ENCODE measurements around the gene SYT8.
"Not testable (repeated sequence)": the region's sequence is repeated elsewhere in the genome, so short reads cannot be mapped to it uniquely, and the experiment has no call there.

SYT8 gene

DNA sequence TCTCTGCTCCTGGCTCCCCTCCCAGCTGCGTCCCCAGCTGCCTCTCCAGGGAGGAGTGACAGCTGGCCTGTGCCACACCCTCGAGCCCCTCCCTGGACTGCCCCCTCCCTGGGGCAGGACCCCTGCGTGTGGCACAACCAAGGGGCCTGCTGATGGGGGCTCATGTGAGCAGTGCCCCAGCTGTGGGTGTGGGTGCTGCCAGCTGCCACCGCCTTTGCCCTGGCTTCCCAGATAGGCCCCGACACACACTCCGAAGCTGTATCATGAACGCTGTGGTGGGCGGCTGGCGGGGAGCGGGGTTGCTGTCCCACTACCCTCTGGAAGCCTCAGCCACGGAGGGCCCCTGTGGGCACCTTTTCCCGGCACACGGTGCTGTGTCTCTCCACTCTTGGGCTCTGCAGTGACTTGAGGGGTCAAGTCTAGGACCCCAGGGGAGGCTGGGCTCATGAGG, 41.1 kb downstream of the SYT8 start:
- DNase-seq: not testable (repeated sequence)

DNA sequence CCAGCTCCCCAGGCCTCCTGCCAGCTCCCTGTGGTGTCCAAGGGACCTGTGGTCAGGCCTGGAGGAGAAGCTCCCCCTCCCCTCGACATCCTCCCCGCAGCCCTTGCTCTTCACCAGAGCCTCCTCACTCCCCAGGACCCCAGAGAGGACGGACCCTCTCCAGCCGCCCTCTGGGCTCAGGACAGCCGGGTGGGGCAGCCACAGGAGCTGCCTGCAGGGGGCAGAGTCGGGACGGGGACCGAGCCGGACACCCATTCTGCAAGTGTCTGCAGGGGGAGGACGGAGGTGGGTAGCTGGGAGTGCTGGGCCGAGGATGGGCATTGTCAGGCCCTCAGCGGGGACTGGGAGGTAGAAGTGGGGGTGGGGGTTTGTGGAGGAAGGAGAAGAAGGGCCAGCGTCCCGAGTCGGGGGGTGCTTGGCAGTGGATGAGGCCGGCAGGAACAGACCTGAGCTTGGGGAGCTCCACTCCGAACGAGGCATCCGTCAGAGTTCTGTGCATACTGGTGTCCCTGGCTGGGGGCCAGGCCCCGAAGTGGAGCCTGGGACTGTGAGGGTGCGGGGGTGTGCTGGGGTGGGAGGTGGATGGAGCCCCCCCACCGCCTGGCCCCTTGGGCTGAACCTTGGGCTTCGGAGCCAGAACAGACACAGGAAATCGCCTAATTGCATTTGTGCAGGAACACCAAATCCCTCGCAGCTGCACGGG, 41.7 kb downstream of the SYT8 start:
- no peak for DNase-seq

DNA sequence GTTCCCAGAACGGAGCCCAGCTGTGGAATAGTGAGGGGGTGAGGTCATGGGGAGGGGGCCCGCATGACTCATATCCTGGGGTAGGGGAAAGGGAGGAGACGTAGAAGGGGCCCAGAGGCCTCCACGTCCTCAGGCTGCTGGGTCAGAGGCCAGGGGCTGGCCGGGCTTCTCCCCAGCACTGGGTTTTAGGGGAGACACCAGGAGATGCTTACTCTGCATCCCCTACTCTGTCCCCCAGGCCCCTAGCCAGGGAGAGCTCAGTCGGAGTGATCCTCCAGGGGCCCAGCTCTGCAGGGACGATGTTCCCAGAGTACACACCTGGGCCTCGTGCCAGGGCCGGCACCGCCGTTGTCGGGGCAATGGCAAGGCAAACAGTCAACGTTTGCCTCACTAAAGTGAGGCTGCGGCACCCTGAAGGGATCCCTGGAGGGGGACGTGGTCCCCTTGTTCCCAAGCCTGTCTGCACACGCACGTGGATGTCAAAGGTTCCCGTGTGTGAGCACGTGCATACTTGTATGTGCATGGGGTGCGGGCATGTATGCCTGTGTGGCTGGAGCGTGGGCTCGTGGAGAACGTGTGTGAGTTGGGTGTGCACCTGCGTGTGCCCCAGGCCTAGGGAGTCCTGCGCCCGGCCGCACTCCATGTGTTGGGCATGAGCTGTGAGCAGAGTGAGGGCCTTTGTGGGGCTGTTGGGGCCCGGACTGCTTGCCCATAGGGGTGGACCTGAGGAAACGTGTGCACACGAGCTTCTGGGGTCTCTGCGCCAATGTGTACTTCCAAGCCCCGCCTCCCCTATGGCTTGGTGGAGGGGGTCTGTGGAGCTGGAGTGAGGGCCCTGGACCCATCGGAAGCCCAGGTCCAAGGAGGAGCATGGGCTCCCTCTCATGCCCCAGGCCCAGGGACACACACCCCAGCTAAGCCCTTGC, 42.7 kb downstream of the SYT8 start:
- no peak for DNase-seq

DNA sequence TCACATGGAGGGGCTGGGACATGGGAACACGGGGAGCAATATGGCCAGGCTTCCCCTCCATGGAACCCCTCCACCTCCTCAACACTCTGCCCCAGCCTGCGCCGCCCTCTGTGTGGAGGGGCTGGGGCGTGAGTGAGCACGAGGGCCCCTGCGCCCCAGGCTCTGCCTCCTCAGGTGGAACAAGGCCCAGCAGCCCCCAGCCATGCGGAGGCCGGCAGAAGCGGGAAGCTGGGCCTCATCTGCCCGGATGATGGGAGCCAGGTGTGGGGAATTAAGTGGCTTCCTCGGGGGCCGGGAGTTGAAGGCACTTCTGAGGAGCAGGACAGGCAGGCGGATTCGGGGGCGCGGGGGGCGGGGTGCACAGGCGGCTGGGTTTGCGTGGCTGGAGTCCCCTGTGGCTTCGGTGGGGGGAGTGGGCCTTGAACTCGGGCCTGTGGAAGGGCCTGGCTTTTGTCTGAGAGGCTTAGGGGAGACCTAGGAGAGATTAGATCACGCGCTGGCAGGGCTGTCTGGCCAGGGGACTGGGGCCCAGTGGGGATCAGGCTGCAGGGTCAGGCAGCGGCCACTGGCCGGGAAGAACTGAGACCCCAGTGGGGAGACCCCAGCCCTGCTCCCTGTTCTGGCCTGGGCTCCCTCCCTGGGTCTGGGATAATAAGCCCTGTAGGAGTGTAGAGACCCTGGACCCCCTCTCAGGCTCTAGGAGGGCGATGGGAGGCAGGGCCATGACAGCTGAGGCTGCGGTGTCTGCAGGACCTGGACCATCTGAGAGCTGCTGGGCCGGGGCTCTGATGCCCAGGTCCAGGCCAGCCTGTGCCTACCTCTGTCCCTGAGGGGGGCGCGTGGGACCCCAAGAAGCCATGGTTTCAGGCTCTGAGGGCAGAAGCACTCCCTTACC, 43.6 kb downstream of the SYT8 start:
- no peak for DNase-seq

DNA sequence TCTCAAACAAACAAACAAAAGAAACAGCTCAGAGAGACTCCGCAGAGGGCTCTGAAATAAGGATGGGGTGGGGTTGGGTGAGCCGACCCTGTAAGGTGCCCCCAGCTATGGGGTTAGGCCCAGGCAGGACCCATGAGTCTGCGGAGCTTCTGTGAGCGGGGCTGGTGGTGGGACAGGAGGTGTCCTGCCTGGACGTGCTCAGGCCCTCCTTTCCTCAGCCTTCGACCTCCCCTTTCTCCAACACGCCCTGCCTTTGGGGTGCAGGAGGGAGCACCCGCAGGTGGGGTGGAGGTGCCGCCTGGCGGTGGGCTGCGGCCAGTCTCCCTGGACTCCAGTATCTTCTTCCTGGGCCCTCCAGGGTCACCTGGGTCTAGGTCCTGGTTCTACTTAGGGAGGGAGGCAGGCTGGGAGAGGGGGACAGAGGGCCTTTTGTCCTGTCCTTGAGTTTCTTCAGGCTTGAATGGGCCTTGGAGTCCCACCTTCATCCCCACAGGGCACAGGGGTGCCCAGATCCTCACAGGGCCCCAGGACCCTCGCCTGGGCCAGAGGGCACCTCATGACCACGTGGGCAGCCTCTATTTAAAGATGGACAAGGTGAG, 44.7 kb downstream of the SYT8 start:
- no peak for DNase-seq

DNA sequence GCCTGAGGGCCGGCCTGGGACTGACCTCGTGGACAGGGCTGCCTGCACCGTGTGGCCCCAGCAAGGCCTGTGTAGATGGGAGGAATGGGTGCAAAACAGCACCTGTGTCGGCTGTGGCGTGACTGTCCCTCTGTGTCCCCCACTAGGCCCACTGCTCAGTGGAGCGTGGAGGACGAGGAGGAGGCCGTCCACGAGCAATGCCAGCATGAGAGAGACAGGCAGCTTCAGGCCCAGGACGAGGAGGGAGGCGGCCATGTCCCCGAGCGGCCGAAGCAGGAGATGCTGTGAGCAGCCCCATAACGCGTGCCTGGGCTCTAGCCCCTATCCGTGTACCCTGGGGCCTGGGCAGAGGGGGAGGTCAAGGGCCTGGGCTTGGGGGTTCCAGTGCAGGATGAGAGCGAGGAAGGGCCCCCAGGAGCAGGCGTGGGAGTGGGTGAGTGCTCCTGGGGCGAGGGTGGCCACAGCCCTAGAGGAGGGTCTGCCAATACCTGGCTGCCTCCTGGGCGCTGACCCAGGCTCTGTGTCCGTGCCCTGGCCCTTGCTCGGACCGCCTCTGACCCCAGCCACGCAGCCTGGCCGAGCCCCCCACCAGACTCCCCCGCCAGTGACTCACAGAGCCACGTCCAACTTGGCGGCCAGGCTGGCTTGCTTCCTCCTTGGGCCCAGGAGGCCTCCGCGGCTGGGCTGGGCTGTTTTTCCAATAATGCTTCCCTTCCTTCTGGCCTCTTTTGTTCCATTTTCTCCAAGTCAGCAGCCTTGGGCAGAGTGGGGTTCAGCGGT, 45.3 kb downstream of the SYT8 start:
- no peak for DNase-seq

DNA sequence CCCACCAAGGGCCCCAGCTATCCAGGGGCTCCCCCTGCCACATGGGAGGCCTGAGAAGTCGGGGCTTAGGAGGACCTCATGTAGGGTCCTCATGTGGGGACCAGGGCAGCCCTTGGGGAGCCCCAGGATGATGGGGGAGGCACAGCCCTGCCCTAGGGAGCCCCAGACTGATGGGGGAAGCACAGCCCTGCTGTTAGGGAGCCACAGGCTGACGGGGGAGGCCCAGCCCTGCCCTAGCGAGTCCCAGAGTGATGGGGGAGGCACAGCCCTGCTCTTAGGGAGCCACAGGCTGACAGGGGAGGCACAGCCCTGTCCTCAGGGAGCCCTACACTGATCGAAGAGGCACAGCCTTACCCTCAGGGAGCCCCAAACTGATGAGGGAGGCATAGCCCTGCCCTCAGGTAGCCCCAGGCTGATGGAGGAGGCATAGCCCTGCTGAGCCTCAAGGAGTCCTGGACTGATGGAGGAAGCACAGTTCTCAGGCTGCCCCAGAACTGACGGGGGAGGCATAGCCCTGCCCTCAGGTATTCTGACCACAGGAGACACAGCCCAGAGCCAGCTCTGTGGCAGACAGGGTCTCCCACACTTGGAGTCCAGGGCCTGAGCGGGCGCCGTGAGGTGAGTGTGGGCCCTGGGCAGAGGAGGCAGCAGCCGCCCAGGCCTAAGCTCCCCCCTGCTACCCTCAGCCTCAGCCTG, 46.1 kb downstream of the SYT8 start:
- no peak for DNase-seq

DNA sequence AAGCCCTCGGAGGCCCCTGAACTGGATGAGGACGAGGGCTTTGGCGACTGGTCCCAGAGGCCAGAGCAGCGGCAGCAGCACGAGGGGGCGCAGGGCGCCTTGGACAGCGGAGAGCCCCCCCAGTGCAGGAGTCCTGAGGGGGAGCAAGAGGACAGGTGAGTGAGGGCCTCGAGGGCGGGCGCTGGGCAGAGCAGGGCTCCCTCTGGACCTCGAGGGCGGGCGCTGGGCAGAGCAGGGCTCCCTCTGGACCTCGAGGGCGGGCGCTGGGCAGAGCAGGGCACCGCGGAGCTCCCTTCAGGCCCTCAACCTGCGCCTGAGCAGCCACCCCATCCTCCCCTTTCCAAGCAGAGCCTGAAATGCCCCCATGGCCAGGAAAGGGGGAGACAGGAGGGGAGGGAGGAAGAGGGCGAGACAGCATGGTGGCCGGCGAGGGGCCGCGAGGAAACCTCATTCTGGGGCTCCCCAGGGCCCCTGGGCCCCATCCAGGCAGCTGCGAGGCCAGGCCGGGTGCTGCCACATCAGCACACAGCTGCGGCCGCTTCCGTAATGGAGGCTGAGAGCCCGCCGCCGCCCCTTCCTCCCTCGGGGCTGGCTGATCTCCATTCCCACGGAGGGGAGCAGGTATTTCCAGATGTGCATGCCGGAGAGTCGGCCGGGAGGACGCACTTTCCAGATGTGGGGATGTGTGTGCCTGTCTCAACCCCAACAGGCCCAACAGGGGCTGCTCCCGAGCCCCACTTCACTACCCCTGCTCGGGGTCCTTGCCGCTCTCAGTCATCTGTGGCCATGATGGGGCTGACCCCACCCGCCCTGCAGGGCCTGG, 46.9 kb downstream of the SYT8 start:
- peak; percentile 51 for DNase-seq

DNA sequence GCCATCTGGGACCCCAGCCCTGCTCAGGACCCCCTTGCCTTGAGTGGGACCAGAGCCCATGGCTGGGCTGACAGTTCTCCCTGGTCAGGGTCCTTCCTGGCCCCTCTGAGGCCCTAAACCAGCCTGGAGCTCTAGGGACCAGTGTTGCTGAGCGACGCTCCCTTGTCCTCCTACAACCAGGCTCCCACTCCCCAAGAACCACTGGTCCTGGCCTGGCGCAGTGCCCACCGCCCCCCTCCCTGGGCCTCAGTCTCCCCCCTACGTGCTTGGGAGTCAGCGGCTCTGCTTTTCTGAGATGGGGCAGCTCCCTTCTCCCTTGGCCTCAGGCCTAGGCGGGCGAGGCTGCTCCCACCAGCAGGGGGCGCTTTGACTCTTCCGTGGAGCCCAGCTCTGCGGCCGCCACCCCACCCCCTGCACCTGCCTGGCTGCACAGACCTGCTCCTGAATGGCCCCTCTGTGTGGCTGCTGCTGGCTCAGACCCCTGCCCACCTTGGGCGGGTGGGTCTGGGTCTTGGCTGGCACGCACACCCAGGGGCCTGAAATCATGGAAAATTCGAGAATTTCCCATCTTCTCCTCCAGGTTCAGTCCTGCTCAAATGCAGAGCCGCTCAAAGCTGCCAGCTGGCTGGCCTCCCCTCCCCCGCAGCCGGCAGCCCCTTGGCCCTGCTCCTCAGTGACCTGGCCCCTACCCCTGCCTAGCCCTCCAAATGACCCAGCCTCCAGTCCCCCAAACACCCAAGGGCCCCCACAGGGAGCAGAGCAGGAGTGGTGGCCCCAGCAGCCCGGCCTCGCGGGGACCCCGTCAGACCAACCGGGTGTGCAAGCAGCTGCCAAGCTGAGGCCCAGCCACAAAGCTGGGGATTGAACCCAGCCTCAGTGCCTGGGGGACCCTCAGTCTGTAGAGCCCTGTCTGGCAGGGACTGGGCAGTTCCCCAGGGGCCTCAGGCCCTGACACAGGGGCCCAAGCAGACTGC, 47.8 kb downstream of the SYT8 start:
- peak; percentile 91 for DNase-seq

DNA sequence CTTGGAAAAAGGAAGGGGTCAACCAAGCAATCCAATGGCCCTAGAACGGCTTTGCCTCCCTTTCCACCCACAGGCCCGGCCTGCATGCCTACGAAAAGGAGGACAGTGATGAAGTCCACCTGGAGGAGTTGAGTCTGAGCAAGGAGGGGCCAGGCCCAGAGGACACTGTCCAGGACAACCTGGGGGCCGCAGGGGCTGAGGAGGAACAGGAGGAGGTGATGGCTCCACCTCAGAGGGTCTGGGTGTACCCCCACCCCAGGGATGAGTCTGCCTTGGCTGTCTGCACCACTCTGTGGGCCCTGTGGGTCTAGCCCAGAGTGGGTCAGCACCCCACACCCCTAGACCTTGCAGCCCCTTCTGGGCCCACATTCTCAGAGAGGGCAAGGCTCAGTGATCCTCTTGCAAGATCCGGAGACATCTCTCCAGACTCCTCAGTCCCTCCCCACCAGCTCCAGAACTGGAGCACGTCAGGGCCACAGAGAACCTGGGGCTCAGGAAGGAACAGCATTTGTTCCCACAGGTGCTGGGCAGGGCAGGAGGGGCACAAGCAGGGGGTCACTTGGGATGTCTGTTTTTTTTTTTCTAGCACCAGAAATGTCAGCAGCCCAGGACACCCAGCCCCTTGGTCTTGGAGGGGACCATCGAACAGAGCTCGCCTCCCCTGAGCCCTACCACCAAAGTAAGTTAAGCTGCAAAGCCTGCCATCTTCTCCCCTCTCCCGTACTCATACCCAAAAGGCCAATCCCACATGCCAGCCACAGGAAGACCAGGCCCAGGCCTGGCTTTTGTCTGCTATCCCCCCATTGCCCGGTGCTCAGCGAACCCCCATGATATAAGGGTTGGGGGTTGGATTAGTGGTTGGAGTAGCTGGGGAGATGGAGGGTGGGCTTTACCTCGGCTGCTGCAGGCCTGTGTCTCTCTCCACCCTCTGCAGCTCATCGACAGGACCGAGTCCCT, 48.8 kb downstream of the SYT8 start:
- DNase-seq: no peak

DNA sequence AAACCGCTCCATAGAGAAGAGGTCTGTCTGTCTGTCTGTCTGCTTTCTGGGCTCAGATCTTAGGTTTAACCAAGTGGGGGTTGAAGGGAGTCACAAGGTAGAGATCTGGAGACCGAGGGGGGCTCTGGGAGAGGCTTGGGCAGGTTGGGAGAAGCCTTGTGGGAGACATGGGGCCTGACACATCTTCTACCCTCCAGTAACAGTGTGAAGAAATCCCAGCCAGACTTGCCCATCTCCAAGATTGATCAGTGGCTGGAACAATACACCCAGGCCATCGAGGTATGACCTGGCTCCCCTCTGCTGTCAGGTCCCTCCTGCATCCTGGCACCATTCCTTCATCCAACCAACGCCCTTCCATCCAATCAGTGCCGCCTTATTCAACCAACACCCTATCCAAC, 49.5 kb downstream of the SYT8 start:
- no peak for DNase-seq

DNA sequence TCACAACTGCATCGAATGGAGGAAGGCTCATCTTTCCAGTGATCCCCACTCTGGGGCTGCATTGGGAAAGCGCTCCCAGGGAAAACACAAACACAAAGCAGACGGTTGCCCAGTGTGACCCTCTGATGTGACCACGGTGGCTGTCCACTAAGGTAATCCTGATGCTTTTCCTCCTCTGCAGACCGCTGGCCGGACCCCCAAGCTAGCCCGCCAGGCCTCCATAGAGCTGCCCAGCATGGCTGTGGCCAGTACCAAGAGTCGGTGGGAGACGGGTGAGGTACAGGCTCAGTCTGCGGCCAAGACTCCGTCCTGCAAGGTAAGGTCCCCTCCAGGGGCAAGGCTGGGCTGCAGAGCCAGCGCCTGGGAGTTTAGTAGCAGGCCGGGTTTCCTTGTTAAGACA, 51.8 kb downstream of the SYT8 start:
- DNase-seq: not testable (repeated sequence)

All from retina (tissue), 1 donor.